ENCODE measurements around the gene PGF. TPM values are rescaled to one million over a fixed set of nuclear protein-coding genes. Genes with fewer than 3 reads are reported as not detected.

PGF gene
- polyA plus RNA-seq, 3 donors, result 0.03 TPM; not detected in 2

GRCh38 chr14:75002392-75003249, 47.2 kb upstream of the PGF start, which contains the start of gene EIF2B2:
EIF2B2 (plus strand) TSS chr14:75002921; CDS start chr14:75002991, 70 bp downstream.
- no peaks in the 10 kb centered on the region for H3K27me3 ChIP-seq (ENCODE audit: control insufficient read depth in 2 of 2, insufficient read depth in 2 of 2, low read length in 2 of 2)
- peaks cover 0 to 5% of the 10 kb centered on the region in 2 donors for H3K9me3 ChIP-seq (replicated peaks in 1 of 2; ENCODE audit: control insufficient read depth in 1 of 2, insufficient read depth in 1 of 2, low read length in 2 of 2)
- intact Hi-C loops (cut with micrococcal nuclease), result loop anchor here in 1 of 2 donors (5.0 to 10.0 kb wide), 2 partner anchors 35 to 62 kb away; partner anchors contain the start of genes ACYP1 and ZC2HC1C
- peak within 1 kb of the TSS; percentile 86 for H3K9ac ChIP-seq (ENCODE audit: insufficient read depth, low read length, poor library complexity, severe bottlenecking)
- WGBS (ENCODE audit: insufficient coverage), result under 1% methylated on average over 56 of the region's 66 CpGs
- H3K79me2 ChIP-seq (ENCODE audit: insufficient read depth, low read length), result peaks cover 22% of the 10 kb centered on the region
- H3K4me2 ChIP-seq (replicated peaks; ENCODE audit: extremely low read depth, low read length, poor library complexity, severe bottlenecking), result peak within 1 kb of the TSS; percentile 86
- H4K20me1 ChIP-seq (ENCODE audit: insufficient read depth, low read length), result no peaks in the 10 kb centered on the region
- H3K4me3 ChIP-seq (replicated peaks in 1 of 3; ENCODE audit: low read depth in 2 of 3, low read length in 3 of 3), result peak within 1 kb of the TSS; percentile 63 to 96 (median 87)
- DNase-seq, result peak; percentile 90 to 94 (median 90)
- H3K4me1 Mint-ChIP-seq, result peaks cover 27% of the 10 kb centered on the region
- H3K4me3 Mint-ChIP-seq, result peak within 1 kb of the TSS; percentile 98 to 99
- peaks cover 0 to 3% (median 2%) of the 10 kb centered on the region in 3 donors for H3K27me3 Mint-ChIP-seq (ENCODE audit: low read depth in 3 of 3)
- peaks cover 21 to 31% of the 10 kb centered on the region in 2 donors for H3K36me3 ChIP-seq (replicated peaks in 1 of 2; ENCODE audit: control insufficient read depth in 1 of 2, insufficient read depth in 2 of 2, low read length in 2 of 2)
- H3K9me3 Mint-ChIP-seq, result peaks cover 0 to 5% (median 0%) of the 10 kb centered on the region in 7 donors
- peak; percentile 22 for TF ChIP-seq CTCF (IDR thresholded peaks at IDR 0.05)
- H3K36me3 Mint-ChIP-seq, result peaks cover 27 to 35% of the 10 kb centered on the region in 2 donors
- peak within 1 kb of the TSS; percentile 68 to 89 for H3K27ac ChIP-seq (ENCODE audit: low read depth in 1 of 2, low read length in 2 of 2)
- peak within 1 kb of the TSS; percentile 97 for H2AFZ ChIP-seq (ENCODE audit: insufficient read depth, low read depth, low read length, poor library complexity, severe bottlenecking)
- H3K4me1 ChIP-seq (ENCODE audit: control insufficient read depth in 1 of 2, insufficient read depth in 2 of 2, low read length in 2 of 2), result peaks cover 18 to 21% of the 10 kb centered on the region in 2 donors
- peak within 1 kb of the TSS; percentile 93 to 99 (median 97) for H3K27ac Mint-ChIP-seq

- peak overlapping the region; percentile 68 to 89 for H3K27ac ChIP-seq (ENCODE audit: low read depth in 1 of 2, low read length in 2 of 2)
- H3K79me2 ChIP-seq (ENCODE audit: insufficient read depth, low read length), result peaks cover 22% of the 10 kb centered on the region
- peaks cover 21 to 28% of the 10 kb centered on the region in 2 donors for H3K36me3 Mint-ChIP-seq
- peak overlapping the region; percentile 63 to 96 (median 87) for H3K4me3 ChIP-seq (replicated peaks in 1 of 3; ENCODE audit: low read depth in 2 of 3, low read length in 3 of 3)
- no peaks in the 10 kb centered on the region for H4K20me1 ChIP-seq (ENCODE audit: insufficient read depth, low read length)
- peak overlapping the region; percentile 98 to 99 for H3K4me3 Mint-ChIP-seq
- no peak for DNase-seq
- WGBS (ENCODE audit: insufficient coverage), result no CpG with 5 or more reads among the region's 1 CpG
- TF ChIP-seq CTCF (IDR thresholded peaks at IDR 0.05), result no peak
- H3K9ac ChIP-seq (ENCODE audit: insufficient read depth, low read length, poor library complexity, severe bottlenecking), result peak overlapping the region; percentile 86
- no peaks in the 10 kb centered on the region for H3K27me3 ChIP-seq (ENCODE audit: control insufficient read depth in 2 of 2, insufficient read depth in 2 of 2, low read length in 2 of 2)
- peak overlapping the region; percentile 86 for H3K4me2 ChIP-seq (replicated peaks; ENCODE audit: extremely low read depth, low read length, poor library complexity, severe bottlenecking)
- peaks cover 0 to 5% of the 10 kb centered on the region in 2 donors for H3K9me3 ChIP-seq (replicated peaks in 1 of 2; ENCODE audit: control insufficient read depth in 1 of 2, insufficient read depth in 1 of 2, low read length in 2 of 2)
- H3K4me1 Mint-ChIP-seq, result peaks cover 27% of the 10 kb centered on the region
- H3K27me3 Mint-ChIP-seq (ENCODE audit: low read depth in 3 of 3), result peaks cover 0 to 4% (median 2%) of the 10 kb centered on the region in 3 donors
- H3K4me1 ChIP-seq (ENCODE audit: control insufficient read depth in 1 of 2, insufficient read depth in 2 of 2, low read length in 2 of 2), result peaks cover 18 to 21% of the 10 kb centered on the region in 2 donors
- peak overlapping the region; percentile 97 for H2AFZ ChIP-seq (ENCODE audit: insufficient read depth, low read depth, low read length, poor library complexity, severe bottlenecking)
- peaks cover 14 to 23% of the 10 kb centered on the region in 2 donors for H3K36me3 ChIP-seq (replicated peaks in 1 of 2; ENCODE audit: control insufficient read depth in 1 of 2, insufficient read depth in 2 of 2, low read length in 2 of 2)
- H3K9me3 Mint-ChIP-seq, result peaks cover 0 to 5% (median 0%) of the 10 kb centered on the region in 7 donors
- intact Hi-C loops (cut with micrococcal nuclease), result loop anchor here in 1 of 2 donors (5.0 to 10.0 kb wide), 2 partner anchors 35 to 63 kb away; partner anchors contain the start of genes ACYP1 and ZC2HC1C
- H3K27ac Mint-ChIP-seq, result peak overlapping the region; percentile 93 to 99 (median 97)
Measured at GRCh38 chr14:75001899-75002298, 46.5 kb upstream of the PGF start.
